ENCODE measurements around the gene ACER3.
A peak's percentile ranks its signal among the peaks of the same experiment; 100 is the strongest.
"Not testable (repeated sequence)": the region's sequence is repeated elsewhere in the genome, so short reads cannot be mapped to it uniquely, and the experiment has no call there.

The ACER3 gene

GRCh38 chr11:77044886-77045285 is 184.2 kb downstream of the ACER3 start:
- H3K4me3 Mint-ChIP-seq = no peak overlapping the region
- DNase-seq (ENCODE audit: low spot score in 2 of 2) = no peak
- H3K9me3 Mint-ChIP-seq = no peaks in the 10 kb centered on the region
- no peak overlapping the region for H3K27ac Mint-ChIP-seq (ENCODE audit: low read depth)
- peaks cover 2% of the 10 kb centered on the region for H3K36me3 Mint-ChIP-seq (ENCODE audit: insufficient read depth)
- ATAC-seq (replicated peaks; ENCODE audit: extremely low read depth, poor library complexity, severe bottlenecking) = no peak
- H3K27me3 Mint-ChIP-seq = peaks cover 46% of the 10 kb centered on the region
- H3K4me1 Mint-ChIP-seq = peaks cover 11% of the 10 kb centered on the region

GRCh38 chr11:77046060-77046501 is 185.4 kb downstream of the ACER3 start:
- DNase-seq (ENCODE audit: low spot score in 2 of 2) (peak in 1 of 2 donors; percentile 37), ATAC-seq (replicated peaks; ENCODE audit: extremely low read depth, poor library complexity, severe bottlenecking) (no peak)
- Mint-ChIP-seq H3K27ac (ENCODE audit: low read depth) (no peak overlapping the region), H3K4me3 (no peak overlapping the region), H3K9me3 (no peaks in the 10 kb centered on the region), H3K27me3 (peaks cover 35% of the 10 kb centered on the region), H3K36me3 (ENCODE audit: insufficient read depth) (peaks cover 2% of the 10 kb centered on the region), H3K4me1 (peaks cover 11% of the 10 kb centered on the region)

GRCh38 chr11:77047007-77047927 is 186.5 kb downstream of the ACER3 start:
- H3K27ac Mint-ChIP-seq (ENCODE audit: low read depth) = no peak overlapping the region
- peaks cover 25% of the 10 kb centered on the region for H3K27me3 Mint-ChIP-seq
- peak overlapping the region; percentile 61 for H3K4me3 Mint-ChIP-seq
- peaks cover 2% of the 10 kb centered on the region for H3K36me3 Mint-ChIP-seq (ENCODE audit: insufficient read depth)
- H3K9me3 Mint-ChIP-seq = no peaks in the 10 kb centered on the region
- ATAC-seq (replicated peaks; ENCODE audit: extremely low read depth, poor library complexity, severe bottlenecking) (peak; percentile 93), DNase-seq (ENCODE audit: low spot score in 2 of 2) (peak; percentile 60 to 87)
- H3K4me1 Mint-ChIP-seq = peaks cover 11% of the 10 kb centered on the region

- H3K9me3 Mint-ChIP-seq; H3K27ac Mint-ChIP-seq (ENCODE audit: low read depth); H3K36me3 Mint-ChIP-seq (ENCODE audit: insufficient read depth); ATAC-seq (replicated peaks; ENCODE audit: extremely low read depth, poor library complexity, severe bottlenecking); DNase-seq (ENCODE audit: low spot score in 2 of 2): not testable (repeated sequence)
- Mint-ChIP-seq H3K4me3 (peak overlapping the region; percentile 61), H3K4me1 (peaks cover 11% of the 10 kb centered on the region), H3K27me3 (peaks cover 19% of the 10 kb centered on the region)
These were observed 187.3 kb downstream of the ACER3 start for GRCh38 chr11:77047928-77048446.

GRCh38 chr11:77049026-77049425 is 188.3 kb downstream of the ACER3 start:
- peaks cover 15% of the 10 kb centered on the region for H3K27me3 Mint-ChIP-seq
- ATAC-seq (replicated peaks; ENCODE audit: extremely low read depth, poor library complexity, severe bottlenecking) (no peak), DNase-seq (ENCODE audit: low spot score in 2 of 2) (no peak)
- H3K9me3 Mint-ChIP-seq = no peaks in the 10 kb centered on the region
- H3K36me3 Mint-ChIP-seq (ENCODE audit: insufficient read depth) = peaks cover 2% of the 10 kb centered on the region
- peaks cover 11% of the 10 kb centered on the region for H3K4me1 Mint-ChIP-seq
- H3K27ac Mint-ChIP-seq (ENCODE audit: low read depth) = no peak overlapping the region
- no peak overlapping the region for H3K4me3 Mint-ChIP-seq

- no peak overlapping the region for H3K4me3 Mint-ChIP-seq
- peaks cover 2% of the 10 kb centered on the region for H3K36me3 Mint-ChIP-seq (ENCODE audit: insufficient read depth)
- no peaks in the 10 kb centered on the region for H3K9me3 Mint-ChIP-seq
- DNase-seq (ENCODE audit: low spot score in 2 of 2) (no peak), ATAC-seq (replicated peaks; ENCODE audit: extremely low read depth, poor library complexity, severe bottlenecking) (no peak)
- peaks cover 6% of the 10 kb centered on the region for H3K4me1 Mint-ChIP-seq
- H3K27ac Mint-ChIP-seq (ENCODE audit: low read depth) = no peak overlapping the region
- no peaks in the 10 kb centered on the region for H3K27me3 Mint-ChIP-seq
These were observed 190.8 kb downstream of the ACER3 start for GRCh38 chr11:77051511-77051910.

- Mint-ChIP-seq H3K4me1 (no peaks in the 10 kb centered on the region), H3K4me3 (no peak overlapping the region), H3K9me3 (no peaks in the 10 kb centered on the region), H3K27ac (ENCODE audit: low read depth) (no peak overlapping the region), H3K36me3 (ENCODE audit: insufficient read depth) (peaks cover 1% of the 10 kb centered on the region), H3K27me3 (no peaks in the 10 kb centered on the region)
- DNase-seq (ENCODE audit: low spot score in 2 of 2) = no peak
- no peak for ATAC-seq (replicated peaks; ENCODE audit: extremely low read depth, poor library complexity, severe bottlenecking)
These were observed 191.8 kb downstream of the ACER3 start for GRCh38 chr11:77052518-77052917.

- DNase-seq (ENCODE audit: low spot score in 2 of 2) (no peak), ATAC-seq (replicated peaks; ENCODE audit: extremely low read depth, poor library complexity, severe bottlenecking) (no peak)
- H3K27me3 Mint-ChIP-seq = no peaks in the 10 kb centered on the region
- H3K36me3 Mint-ChIP-seq (ENCODE audit: insufficient read depth) = no peaks in the 10 kb centered on the region
- H3K9me3 Mint-ChIP-seq = no peaks in the 10 kb centered on the region
- no peaks in the 10 kb centered on the region for H3K4me1 Mint-ChIP-seq
- H3K27ac Mint-ChIP-seq (ENCODE audit: low read depth) = no peak overlapping the region
- H3K4me3 Mint-ChIP-seq = no peak overlapping the region
These were observed 192.7 kb downstream of the ACER3 start for GRCh38 chr11:77053217-77054015.

- Mint-ChIP-seq H3K36me3 (ENCODE audit: insufficient read depth) (no peaks in the 10 kb centered on the region), H3K27me3 (no peaks in the 10 kb centered on the region)
These were observed 193.4 kb downstream of the ACER3 start for GRCh38 chr11:77054084-77054483.

GRCh38 chr11:77055101-77055561 is 194.4 kb downstream of the ACER3 start:
- H3K27ac Mint-ChIP-seq (ENCODE audit: low read depth) = no peak overlapping the region
- DNase-seq (ENCODE audit: low spot score in 2 of 2) (no peak), ATAC-seq (replicated peaks; ENCODE audit: extremely low read depth, poor library complexity, severe bottlenecking) (no peak)
- H3K36me3 Mint-ChIP-seq (ENCODE audit: insufficient read depth) = no peaks in the 10 kb centered on the region
- no peaks in the 10 kb centered on the region for H3K27me3 Mint-ChIP-seq
- no peaks in the 10 kb centered on the region for H3K9me3 Mint-ChIP-seq
- no peak overlapping the region for H3K4me3 Mint-ChIP-seq
- no peaks in the 10 kb centered on the region for H3K4me1 Mint-ChIP-seq

More at GRCh38 chr11:77054084-77054483, 193.4 kb downstream of the ACER3 start:
- Mint-ChIP-seq H3K4me3 (no peak overlapping the region), H3K27ac (ENCODE audit: low read depth) (no peak overlapping the region), H3K9me3 (no peaks in the 10 kb centered on the region), H3K4me1 (no peaks in the 10 kb centered on the region)
- DNase-seq (ENCODE audit: low spot score in 2 of 2) (no peak), ATAC-seq (replicated peaks; ENCODE audit: extremely low read depth, poor library complexity, severe bottlenecking) (no peak)

- H3K27me3 Mint-ChIP-seq = no peaks in the 10 kb centered on the region
- no peak overlapping the region for H3K4me3 Mint-ChIP-seq
- ATAC-seq (replicated peaks; ENCODE audit: extremely low read depth, poor library complexity, severe bottlenecking) = no peak
- no peak overlapping the region for H3K27ac Mint-ChIP-seq (ENCODE audit: low read depth)
- H3K9me3 Mint-ChIP-seq = no peaks in the 10 kb centered on the region
- no peaks in the 10 kb centered on the region for H3K36me3 Mint-ChIP-seq (ENCODE audit: insufficient read depth)
- H3K4me1 Mint-ChIP-seq = no peaks in the 10 kb centered on the region
- no peak for DNase-seq (ENCODE audit: low spot score in 2 of 2)
These were observed 195.2 kb downstream of the ACER3 start for GRCh38 chr11:77055913-77056312.

GRCh38 chr11:77056814-77057402 is 196.2 kb downstream of the ACER3 start:
- Mint-ChIP-seq H3K27ac (ENCODE audit: low read depth) (no peak overlapping the region), H3K9me3 (no peaks in the 10 kb centered on the region), H3K36me3 (ENCODE audit: insufficient read depth) (no peaks in the 10 kb centered on the region), H3K27me3 (no peaks in the 10 kb centered on the region), H3K4me3 (no peak overlapping the region), H3K4me1 (no peaks in the 10 kb centered on the region)
- DNase-seq (ENCODE audit: low spot score in 2 of 2) (no peak), ATAC-seq (replicated peaks; ENCODE audit: extremely low read depth, poor library complexity, severe bottlenecking) (no peak)

Data from central memory CD8-positive, alpha-beta T cell (primary cell).